OCI-LY1 (cell line): ENCODE data around the gene CBFA2T3.

Source experiments
- EZH2 ChIP-seq: fragments of 200-600 bp; sonication (generic), shearing (Covaris generic); IDR thresholded peaks from 2 replicates; pipeline ENCODE4 v1.8.0; 2017; ENCODE audit warnings: borderline replicate concordance, mixed run types, mild to moderate bottlenecking, antibody characterized with exemption, low read length, moderate library complexity, mixed read lengths
- TF ChIP-seq, protein P1 (sequence below): fragments of 200-600 bp; sonication (generic), shearing (Covaris generic); IDR thresholded peaks from 2 replicates; pipeline ENCODE4 v1.5.1; 2017; ENCODE audit warnings: mild to moderate bottlenecking, antibody characterized with exemption, low read length, moderate library complexity, mixed read lengths

DNA sequence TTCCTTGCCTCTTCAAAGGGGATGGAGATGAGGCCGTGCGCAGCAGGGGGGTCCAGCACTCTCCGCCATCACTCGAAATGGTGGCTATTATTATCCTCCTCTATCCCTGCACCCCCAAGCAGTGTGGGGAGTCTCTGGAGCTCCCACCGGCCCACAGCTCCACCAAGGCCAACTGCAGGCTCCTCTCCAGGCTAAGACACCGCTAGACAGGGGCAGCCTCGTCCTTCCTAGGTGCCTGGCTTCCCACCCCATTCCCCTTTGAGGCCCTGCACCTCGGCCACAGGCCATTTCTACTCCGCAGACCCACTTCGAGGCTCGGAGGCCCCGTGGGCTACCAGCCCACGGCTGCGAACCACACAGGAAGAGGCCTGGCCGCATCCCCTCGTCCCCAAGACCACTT is 71.0 kb downstream of the CBFA2T3 start:
- TF ChIP-seq, protein P1, sequence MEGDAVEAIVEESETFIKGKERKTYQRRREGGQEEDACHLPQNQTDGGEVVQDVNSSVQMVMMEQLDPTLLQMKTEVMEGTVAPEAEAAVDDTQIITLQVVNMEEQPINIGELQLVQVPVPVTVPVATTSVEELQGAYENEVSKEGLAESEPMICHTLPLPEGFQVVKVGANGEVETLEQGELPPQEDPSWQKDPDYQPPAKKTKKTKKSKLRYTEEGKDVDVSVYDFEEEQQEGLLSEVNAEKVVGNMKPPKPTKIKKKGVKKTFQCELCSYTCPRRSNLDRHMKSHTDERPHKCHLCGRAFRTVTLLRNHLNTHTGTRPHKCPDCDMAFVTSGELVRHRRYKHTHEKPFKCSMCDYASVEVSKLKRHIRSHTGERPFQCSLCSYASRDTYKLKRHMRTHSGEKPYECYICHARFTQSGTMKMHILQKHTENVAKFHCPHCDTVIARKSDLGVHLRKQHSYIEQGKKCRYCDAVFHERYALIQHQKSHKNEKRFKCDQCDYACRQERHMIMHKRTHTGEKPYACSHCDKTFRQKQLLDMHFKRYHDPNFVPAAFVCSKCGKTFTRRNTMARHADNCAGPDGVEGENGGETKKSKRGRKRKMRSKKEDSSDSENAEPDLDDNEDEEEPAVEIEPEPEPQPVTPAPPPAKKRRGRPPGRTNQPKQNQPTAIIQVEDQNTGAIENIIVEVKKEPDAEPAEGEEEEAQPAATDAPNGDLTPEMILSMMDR, result no peak
- no peak for TF ChIP-seq EZH2
